ENCODE data around the gene CAMKK2.

The CAMKK2 gene

DNA sequence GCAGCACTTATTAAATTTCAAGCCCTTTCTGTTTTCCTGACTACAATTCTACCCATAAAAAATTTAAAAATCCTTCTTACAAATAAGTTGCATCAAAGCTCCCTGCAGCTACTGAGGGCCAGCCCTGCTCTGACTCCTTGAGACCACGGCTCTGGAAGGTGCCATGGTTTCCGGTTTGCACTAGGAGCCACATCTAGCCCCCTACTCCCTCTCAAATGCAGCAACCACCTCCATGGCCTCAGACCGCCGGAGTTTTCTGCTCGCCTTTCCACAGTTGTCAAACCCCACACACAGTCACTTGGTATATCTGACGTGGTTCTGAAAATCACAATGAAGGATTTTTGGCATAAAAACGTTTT lies 56.5 kb downstream of the CAMKK2 start:
- Histone ChIP-seq H3K27ac (ENCODE audit: insufficient read depth, low read length, poor library complexity, severe bottlenecking) (peak overlapping the region; percentile 81), H3K9me3 (ENCODE audit: control insufficient read depth, low read length) (no peaks in the 10 kb centered on the region), H3K4me3 (ENCODE audit: insufficient read depth, low read depth, low read length, poor library complexity, severe bottlenecking) (no peak overlapping the region), H3K36me3 (ENCODE audit: control insufficient read depth, insufficient read depth, low read length) (peaks cover 5% of the 10 kb centered on the region), H3K4me1 (ENCODE audit: control insufficient read depth, insufficient read depth, low read length, poor library complexity, severe bottlenecking) (peaks cover 33% of the 10 kb centered on the region), H3K27me3 (replicated peaks; ENCODE audit: control insufficient read depth, insufficient read depth, low read length, poor library complexity, severe bottlenecking) (no peaks in the 10 kb centered on the region)
- DNase-seq = no peak

DNA sequence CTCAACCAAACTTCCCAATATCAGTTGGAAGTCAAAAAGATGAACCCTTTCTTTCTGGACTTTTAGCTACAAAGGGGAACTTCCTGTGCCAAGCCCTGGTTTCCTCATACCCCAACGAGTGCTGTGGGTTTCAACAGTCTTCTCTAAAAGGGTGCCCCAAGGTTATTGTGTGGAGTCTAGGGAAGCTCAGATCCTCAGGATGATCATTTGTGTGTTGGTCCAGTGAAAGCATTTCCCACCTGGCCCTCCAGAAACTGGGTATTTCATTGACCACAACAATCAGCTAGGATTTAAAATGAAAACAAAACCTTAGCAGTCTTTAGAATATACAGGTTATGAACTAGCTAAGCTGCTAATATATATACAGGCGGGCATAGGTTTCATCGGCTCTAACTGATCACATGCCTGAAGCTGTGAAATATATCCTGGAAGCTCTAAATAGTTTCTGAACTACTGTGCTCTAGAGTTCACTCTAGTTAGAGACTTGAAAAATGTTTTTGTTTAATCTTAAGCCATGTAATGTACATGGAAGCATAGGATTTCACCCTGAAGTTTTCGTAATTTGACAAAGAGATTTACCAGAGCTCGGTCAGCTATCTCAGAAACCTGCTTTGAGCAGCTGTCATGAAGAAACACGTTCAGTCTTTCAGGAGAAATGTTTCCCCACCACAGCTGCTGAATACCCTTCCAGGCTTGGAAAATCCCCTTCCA lies 57.0 kb downstream of the CAMKK2 start:
- H3K27ac ChIP-seq (ENCODE audit: insufficient read depth, low read length, poor library complexity, severe bottlenecking) = peak overlapping the region; percentile 81
- no peaks in the 10 kb centered on the region for H3K9me3 ChIP-seq (ENCODE audit: control insufficient read depth, low read length)
- DNase-seq = no peak
- H3K4me3 ChIP-seq (ENCODE audit: insufficient read depth, low read depth, low read length, poor library complexity, severe bottlenecking) = no peak overlapping the region
- no peaks in the 10 kb centered on the region for H3K27me3 ChIP-seq (replicated peaks; ENCODE audit: control insufficient read depth, insufficient read depth, low read length, poor library complexity, severe bottlenecking)
- H3K36me3 ChIP-seq (ENCODE audit: control insufficient read depth, insufficient read depth, low read length) = peaks cover 7% of the 10 kb centered on the region
- peaks cover 33% of the 10 kb centered on the region for H3K4me1 ChIP-seq (ENCODE audit: control insufficient read depth, insufficient read depth, low read length, poor library complexity, severe bottlenecking)

DNA sequence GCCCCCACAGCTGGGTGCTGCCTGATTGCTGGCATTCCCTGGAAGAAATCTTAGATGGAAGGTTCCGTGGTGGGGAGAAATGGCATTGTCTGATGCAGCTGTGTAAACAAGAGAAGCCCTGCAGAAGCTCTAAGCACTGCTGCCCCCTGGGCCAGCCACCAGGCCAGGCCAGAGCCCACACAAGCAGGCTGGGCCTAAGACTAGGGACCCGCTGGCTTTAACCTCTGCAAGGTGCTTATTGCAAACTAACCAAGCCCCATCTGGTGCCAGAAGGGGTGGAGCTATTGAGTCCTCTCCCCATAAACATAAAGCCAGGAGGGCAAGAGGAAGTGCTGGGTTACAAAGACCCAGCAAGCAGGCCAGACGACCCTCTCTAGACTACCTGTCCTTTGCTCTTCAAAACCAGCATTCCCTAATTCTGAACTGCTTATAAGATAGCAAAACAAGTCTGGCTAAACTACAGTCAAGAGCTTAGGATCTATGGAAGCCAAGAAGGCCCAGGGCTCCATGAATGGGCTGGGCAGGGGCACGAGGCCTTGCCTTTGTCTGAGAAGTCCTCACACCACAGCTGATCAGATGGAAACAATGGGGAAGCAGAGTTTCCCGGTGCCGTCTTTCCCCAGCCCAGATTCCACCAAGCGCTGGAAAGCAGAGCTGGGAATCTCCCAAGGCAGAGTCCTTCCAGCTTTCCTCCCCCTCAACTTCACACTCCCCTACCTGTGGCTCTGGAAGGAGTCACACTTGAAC lies 57.7 kb downstream of the CAMKK2 start:
- H3K27ac ChIP-seq (ENCODE audit: insufficient read depth, low read length, poor library complexity, severe bottlenecking) = peak overlapping the region; percentile 81
- H3K27me3 ChIP-seq (replicated peaks; ENCODE audit: control insufficient read depth, insufficient read depth, low read length, poor library complexity, severe bottlenecking) = no peaks in the 10 kb centered on the region
- peaks cover 13% of the 10 kb centered on the region for H3K36me3 ChIP-seq (ENCODE audit: control insufficient read depth, insufficient read depth, low read length)
- no peaks in the 10 kb centered on the region for H3K9me3 ChIP-seq (ENCODE audit: control insufficient read depth, low read length)
- no peak overlapping the region for H3K4me3 ChIP-seq (ENCODE audit: insufficient read depth, low read depth, low read length, poor library complexity, severe bottlenecking)
- H3K4me1 ChIP-seq (ENCODE audit: control insufficient read depth, insufficient read depth, low read length, poor library complexity, severe bottlenecking) = peaks cover 33% of the 10 kb centered on the region
- DNase-seq = no peak

DNA sequence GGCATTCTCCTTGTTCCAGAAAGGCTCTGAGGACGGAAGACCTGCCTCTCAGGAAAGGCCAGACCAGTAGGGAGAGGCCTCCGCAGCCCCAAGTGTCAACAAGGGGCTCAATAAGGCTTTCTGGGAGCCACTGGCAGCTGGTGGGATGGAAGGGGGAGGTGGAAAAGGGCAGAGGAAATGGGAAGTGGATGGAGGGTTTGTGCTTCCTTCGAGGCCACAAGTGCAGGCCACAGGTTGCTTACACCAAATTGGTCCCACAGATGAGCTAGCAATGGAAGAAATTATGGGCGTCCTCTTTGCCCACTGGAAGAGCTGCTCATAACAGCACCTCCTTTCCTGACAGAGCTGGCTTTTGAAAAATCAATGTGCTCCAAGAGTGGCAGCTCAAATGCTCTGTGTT lies 58.4 kb downstream of the CAMKK2 start:
- H3K9me3 ChIP-seq (ENCODE audit: control insufficient read depth, low read length) = no peaks in the 10 kb centered on the region
- H3K36me3 ChIP-seq (ENCODE audit: control insufficient read depth, insufficient read depth, low read length) = peaks cover 20% of the 10 kb centered on the region
- H3K27me3 ChIP-seq (replicated peaks; ENCODE audit: control insufficient read depth, insufficient read depth, low read length, poor library complexity, severe bottlenecking) = no peaks in the 10 kb centered on the region
- no peak for DNase-seq
- H3K4me3 ChIP-seq (ENCODE audit: insufficient read depth, low read depth, low read length, poor library complexity, severe bottlenecking) = no peak overlapping the region
- peaks cover 33% of the 10 kb centered on the region for H3K4me1 ChIP-seq (ENCODE audit: control insufficient read depth, insufficient read depth, low read length, poor library complexity, severe bottlenecking)
- H3K27ac ChIP-seq (ENCODE audit: insufficient read depth, low read length, poor library complexity, severe bottlenecking) = peak overlapping the region; percentile 81

DNA sequence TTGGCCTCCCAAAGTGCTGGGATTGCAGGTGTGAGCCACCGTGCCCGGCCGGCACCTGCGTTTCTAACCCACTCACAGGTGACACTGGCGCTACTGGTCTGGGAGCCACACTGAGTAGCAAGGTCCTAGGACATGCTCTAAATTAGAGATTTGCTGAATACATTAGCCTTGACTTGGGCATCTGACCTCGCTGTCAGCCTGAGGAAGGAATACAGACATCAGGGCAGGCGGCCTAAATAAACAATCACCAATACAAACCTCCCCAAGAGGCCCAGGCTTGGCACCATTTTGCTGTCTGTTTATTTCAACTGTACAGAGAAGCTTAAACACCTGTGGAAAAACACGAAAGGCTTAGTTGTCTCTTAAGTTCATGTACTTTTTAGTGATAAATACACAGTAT lies 59.1 kb downstream of the CAMKK2 start:
- Histone ChIP-seq H3K27me3 (replicated peaks; ENCODE audit: control insufficient read depth, insufficient read depth, low read length, poor library complexity, severe bottlenecking) (no peaks in the 10 kb centered on the region), H3K4me3 (ENCODE audit: insufficient read depth, low read depth, low read length, poor library complexity, severe bottlenecking) (no peak overlapping the region), H3K27ac (ENCODE audit: insufficient read depth, low read length, poor library complexity, severe bottlenecking) (no peak overlapping the region), H3K4me1 (ENCODE audit: control insufficient read depth, insufficient read depth, low read length, poor library complexity, severe bottlenecking) (peaks cover 33% of the 10 kb centered on the region), H3K9me3 (ENCODE audit: control insufficient read depth, low read length) (no peaks in the 10 kb centered on the region), H3K36me3 (ENCODE audit: control insufficient read depth, insufficient read depth, low read length) (peaks cover 26% of the 10 kb centered on the region)
- DNase-seq = no peak

DNA sequence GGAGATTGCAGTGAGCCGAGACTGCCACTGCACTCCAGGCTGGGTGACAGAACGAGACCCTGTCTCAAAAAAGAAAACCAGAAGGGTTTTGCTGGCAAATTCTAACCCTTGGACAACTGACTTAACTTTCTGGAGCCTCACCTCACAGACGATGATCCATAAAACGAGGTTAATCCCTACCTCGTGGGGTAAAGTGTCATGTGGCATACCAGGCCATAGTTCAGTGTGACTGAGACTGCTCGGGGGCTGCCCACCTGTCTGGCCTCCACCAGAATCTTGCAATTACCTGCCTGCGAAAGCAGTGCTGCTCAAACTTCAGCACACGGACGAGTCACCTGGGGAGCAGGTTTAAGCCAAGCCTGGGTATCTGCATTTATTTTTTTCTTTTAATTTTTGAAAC lies 59.7 kb downstream of the CAMKK2 start:
- Histone ChIP-seq H3K4me1 (ENCODE audit: control insufficient read depth, insufficient read depth, low read length, poor library complexity, severe bottlenecking) (peaks cover 29% of the 10 kb centered on the region), H3K4me3 (ENCODE audit: insufficient read depth, low read depth, low read length, poor library complexity, severe bottlenecking) (no peak overlapping the region), H3K36me3 (ENCODE audit: control insufficient read depth, insufficient read depth, low read length) (peaks cover 32% of the 10 kb centered on the region), H3K9me3 (ENCODE audit: control insufficient read depth, low read length) (no peaks in the 10 kb centered on the region), H3K27ac (ENCODE audit: insufficient read depth, low read length, poor library complexity, severe bottlenecking) (no peak overlapping the region), H3K27me3 (replicated peaks; ENCODE audit: control insufficient read depth, insufficient read depth, low read length, poor library complexity, severe bottlenecking) (no peaks in the 10 kb centered on the region)
- DNase-seq = no peak

DNA sequence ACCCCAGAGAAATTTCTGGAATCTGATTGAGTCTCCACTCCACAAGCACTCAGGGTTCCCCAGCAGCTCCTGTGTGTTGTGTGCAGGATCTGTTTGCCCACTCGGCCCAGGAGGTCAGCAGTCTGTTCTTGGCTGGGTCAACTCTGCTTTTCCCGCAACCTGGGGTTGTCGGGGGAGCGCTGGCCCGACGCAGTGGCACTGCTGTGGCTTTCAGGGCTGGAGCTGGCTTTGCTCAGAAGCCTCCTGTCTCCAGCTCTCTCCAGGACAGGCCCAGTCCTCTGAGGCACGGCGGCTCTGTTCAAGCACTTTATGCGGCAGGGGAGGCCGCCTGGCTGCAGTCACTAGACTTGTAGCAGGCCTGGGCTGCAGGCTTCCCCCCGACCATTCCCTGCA lies 62.9 kb downstream of the CAMKK2 start:
- Histone ChIP-seq H3K4me1 (ENCODE audit: control insufficient read depth, insufficient read depth, low read length, poor library complexity, severe bottlenecking) (no peaks in the 10 kb centered on the region), H3K4me3 (ENCODE audit: insufficient read depth, low read depth, low read length, poor library complexity, severe bottlenecking) (no peak overlapping the region), H3K9me3 (ENCODE audit: control insufficient read depth, low read length) (no peaks in the 10 kb centered on the region), H3K27ac (ENCODE audit: insufficient read depth, low read length, poor library complexity, severe bottlenecking) (no peak overlapping the region), H3K36me3 (ENCODE audit: control insufficient read depth, insufficient read depth, low read length) (peaks cover 44% of the 10 kb centered on the region), H3K27me3 (replicated peaks; ENCODE audit: control insufficient read depth, insufficient read depth, low read length, poor library complexity, severe bottlenecking) (no peaks in the 10 kb centered on the region)
- no peak for DNase-seq

DNA sequence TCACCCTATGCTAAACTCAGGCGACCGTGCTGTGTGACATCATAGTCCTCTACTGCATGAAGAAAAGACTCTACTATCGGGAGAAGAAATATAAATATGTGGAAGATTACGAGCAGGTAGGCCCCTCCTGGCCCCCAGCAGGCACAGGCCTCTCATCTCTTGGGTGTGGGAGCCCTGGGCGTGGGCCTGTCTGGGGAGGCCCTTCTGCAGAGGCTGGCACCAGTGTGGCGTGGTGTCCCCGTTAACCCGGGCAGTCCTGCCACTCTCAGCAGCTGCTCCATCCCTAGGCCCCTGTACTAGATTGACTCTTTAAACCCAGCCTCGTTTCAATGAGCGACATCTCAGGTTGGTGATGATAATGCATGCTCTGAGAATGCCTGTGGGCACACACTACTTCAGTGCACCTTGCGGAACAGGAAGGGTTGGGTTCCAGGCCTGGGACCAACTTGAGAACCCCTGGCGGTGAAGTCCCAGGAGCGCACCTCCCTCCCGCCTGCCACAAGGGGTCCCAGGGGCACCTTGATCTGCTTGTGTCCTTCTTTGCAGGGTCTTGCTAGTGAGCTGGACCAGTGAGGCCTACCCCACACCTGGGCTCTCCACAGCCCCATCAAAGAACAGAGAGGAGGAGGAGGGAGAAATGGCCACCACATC lies 63.4 kb downstream of the CAMKK2 start:
- no peak for DNase-seq
- Histone ChIP-seq H3K4me3 (ENCODE audit: insufficient read depth, low read depth, low read length, poor library complexity, severe bottlenecking) (no peak overlapping the region), H3K9me3 (ENCODE audit: control insufficient read depth, low read length) (no peaks in the 10 kb centered on the region), H3K4me1 (ENCODE audit: control insufficient read depth, insufficient read depth, low read length, poor library complexity, severe bottlenecking) (no peaks in the 10 kb centered on the region), H3K27me3 (replicated peaks; ENCODE audit: control insufficient read depth, insufficient read depth, low read length, poor library complexity, severe bottlenecking) (no peaks in the 10 kb centered on the region), H3K27ac (ENCODE audit: insufficient read depth, low read length, poor library complexity, severe bottlenecking) (no peak overlapping the region), H3K36me3 (ENCODE audit: control insufficient read depth, insufficient read depth, low read length) (peaks cover 45% of the 10 kb centered on the region)

DNA sequence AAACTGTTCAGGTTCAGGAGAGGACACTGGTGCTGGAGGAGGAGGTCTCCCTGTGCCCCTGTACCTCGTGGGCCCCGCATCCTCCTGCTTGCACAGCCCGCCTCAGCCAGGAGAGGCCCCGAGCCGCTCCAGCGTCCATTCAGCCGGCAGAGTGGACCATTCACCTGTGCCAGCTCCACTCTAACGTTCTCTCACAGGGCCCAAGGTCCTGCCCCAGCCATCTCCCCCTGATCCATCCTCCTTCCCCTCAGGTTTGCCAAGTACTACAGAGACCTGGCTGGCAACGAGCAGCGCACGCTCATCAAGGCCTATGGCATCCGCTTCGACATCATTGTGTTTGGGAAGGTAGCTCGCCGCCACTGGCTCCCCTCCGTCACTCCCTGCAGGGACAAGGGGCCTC lies 64.3 kb downstream of the CAMKK2 start:
- no peak for DNase-seq
- H3K27ac ChIP-seq (ENCODE audit: insufficient read depth, low read length, poor library complexity, severe bottlenecking) = no peak overlapping the region
- H3K9me3 ChIP-seq (ENCODE audit: control insufficient read depth, low read length) = no peaks in the 10 kb centered on the region
- peaks cover 45% of the 10 kb centered on the region for H3K36me3 ChIP-seq (ENCODE audit: control insufficient read depth, insufficient read depth, low read length)
- no peak overlapping the region for H3K4me3 ChIP-seq (ENCODE audit: insufficient read depth, low read depth, low read length, poor library complexity, severe bottlenecking)
- H3K4me1 ChIP-seq (ENCODE audit: control insufficient read depth, insufficient read depth, low read length, poor library complexity, severe bottlenecking) = peaks cover 5% of the 10 kb centered on the region
- no peaks in the 10 kb centered on the region for H3K27me3 ChIP-seq (replicated peaks; ENCODE audit: control insufficient read depth, insufficient read depth, low read length, poor library complexity, severe bottlenecking)

DNA sequence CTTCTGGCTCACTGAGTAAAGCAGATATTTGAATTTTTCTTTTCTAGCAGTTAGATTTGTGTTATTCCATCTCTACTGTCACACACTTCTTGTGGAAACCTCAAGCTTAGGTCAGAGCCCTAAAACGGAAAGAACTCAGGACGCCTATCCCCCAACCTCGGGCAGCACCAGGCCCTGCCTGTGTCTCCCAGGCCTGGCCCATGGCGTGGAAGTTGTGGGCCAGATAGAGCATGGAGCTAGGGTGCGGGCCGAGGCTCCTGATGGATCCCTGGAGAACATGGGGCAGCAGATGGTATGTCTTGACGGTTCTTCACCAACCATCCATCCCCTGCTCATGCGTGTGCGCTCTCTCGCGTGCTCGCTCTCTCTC lies 66.0 kb downstream of the CAMKK2 start:
- no peak overlapping the region for H3K27ac ChIP-seq (ENCODE audit: insufficient read depth, low read length, poor library complexity, severe bottlenecking)
- no peaks in the 10 kb centered on the region for H3K27me3 ChIP-seq (replicated peaks; ENCODE audit: control insufficient read depth, insufficient read depth, low read length, poor library complexity, severe bottlenecking)
- H3K4me1 ChIP-seq (ENCODE audit: control insufficient read depth, insufficient read depth, low read length, poor library complexity, severe bottlenecking) = peaks cover 22% of the 10 kb centered on the region
- peaks cover 40% of the 10 kb centered on the region for H3K36me3 ChIP-seq (ENCODE audit: control insufficient read depth, insufficient read depth, low read length)
- DNase-seq = no peak
- no peaks in the 10 kb centered on the region for H3K9me3 ChIP-seq (ENCODE audit: control insufficient read depth, low read length)
- H3K4me3 ChIP-seq (ENCODE audit: insufficient read depth, low read depth, low read length, poor library complexity, severe bottlenecking) = no peak overlapping the region
